ENCODE measurements around the gene MCM7.
A peak's percentile ranks its signal among the peaks of the same experiment; 100 is the strongest.

MCM7 gene

GRCh38 chr7:100122568-100122967 is 21.4 kb upstream of the MCM7 start:
- no peak for DNase-seq (ENCODE audit: low read depth)

DNA sequence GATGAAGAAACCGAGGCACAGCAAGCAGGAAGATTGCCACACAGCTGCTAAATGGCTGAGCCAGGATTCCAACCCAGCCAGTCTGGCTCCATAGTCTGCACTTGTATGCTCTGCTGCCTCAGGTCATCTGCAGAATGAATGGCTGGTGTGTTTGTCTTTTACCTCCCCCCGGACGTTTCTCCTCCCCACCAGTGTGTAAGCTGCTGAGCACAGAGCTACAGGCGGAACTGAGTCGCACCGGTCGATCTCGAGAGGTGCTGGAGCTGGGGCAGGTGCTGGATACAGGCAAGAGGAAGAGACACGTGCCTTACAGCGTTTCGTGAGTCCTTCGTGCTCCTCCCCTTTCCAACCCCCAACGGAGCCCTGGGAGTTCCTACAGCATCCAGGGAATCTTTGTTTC is 20.9 kb upstream of the MCM7 start:
- DNase-seq (ENCODE audit: low read depth): no peak

DNA sequence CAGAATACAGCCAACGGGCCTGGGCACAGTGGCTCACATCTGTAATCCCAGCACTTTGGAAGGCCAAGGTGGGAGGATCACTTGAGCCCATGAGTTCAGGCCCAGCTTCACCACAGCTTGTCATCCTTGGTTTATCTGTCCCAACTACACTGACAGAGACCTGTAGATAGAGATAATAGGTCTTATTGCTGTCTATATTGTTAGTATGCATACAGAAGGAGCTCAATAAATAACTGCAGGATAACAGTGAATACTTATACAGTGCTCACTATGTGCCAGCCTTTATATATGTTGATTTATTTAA is 19.5 kb upstream of the MCM7 start:
- DNase-seq (ENCODE audit: low read depth): no peak

GRCh38 chr7:100119970-100120732 is 19.0 kb upstream of the MCM7 start:
- DNase-seq (ENCODE audit: low read depth): peak; percentile 44

DNA sequence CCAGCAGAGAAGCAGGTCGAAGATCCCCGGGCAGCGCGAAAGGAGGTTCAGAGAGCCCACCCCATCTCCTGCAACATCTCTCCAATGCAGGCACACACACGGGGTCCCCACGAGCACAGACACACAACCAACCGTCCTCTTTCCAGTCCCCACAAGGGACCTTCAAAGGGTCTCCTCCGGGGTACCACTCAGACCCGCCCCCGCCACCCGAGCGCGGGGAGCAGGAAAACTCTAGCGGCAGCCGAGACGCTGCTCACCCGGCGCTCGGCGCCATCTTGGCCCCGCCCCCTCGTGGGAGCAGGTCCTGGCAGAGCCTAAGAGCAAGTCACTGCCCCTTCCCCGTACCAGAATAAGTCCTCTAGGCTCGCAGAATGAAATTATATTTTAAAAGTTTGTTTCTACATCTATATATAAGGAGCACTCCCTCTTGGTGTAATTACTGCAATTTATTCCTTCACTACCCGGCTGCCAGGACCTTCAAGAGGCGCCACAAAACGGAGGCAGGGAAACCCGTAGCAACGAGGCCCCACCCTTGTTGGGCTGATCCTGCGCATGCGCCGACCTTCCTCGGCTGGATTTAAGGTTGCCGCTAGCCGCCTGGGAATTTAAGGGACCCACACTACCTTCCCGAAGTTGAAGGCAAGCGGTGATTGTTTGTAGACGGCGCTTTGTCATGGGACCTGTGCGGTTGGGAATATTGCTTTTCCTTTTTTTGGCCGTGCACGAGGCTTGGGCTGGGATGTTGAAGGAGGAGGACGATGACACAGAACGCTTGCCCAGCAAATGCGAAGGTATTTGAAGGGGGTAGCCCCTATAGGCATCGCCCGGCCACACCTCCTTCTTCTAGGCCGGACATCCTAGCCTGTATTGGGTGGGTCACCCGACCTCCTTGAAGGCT is 18.1 kb upstream of the MCM7 start, which contains the start of the genes CNPY4 and TAF6:
Gene CNPY4 (plus strand): TSS at position 563 of the 898 bp plus-strand sequence. CDS start 111 bp downstream, at position 674.
Gene TAF6 (minus strand): TSS at position 287 of the 898 bp plus-strand sequence. CDS start 5,149 bp downstream, outside the sequence.
- DNase-seq (ENCODE audit: low read depth): peak; percentile 94

DNA sequence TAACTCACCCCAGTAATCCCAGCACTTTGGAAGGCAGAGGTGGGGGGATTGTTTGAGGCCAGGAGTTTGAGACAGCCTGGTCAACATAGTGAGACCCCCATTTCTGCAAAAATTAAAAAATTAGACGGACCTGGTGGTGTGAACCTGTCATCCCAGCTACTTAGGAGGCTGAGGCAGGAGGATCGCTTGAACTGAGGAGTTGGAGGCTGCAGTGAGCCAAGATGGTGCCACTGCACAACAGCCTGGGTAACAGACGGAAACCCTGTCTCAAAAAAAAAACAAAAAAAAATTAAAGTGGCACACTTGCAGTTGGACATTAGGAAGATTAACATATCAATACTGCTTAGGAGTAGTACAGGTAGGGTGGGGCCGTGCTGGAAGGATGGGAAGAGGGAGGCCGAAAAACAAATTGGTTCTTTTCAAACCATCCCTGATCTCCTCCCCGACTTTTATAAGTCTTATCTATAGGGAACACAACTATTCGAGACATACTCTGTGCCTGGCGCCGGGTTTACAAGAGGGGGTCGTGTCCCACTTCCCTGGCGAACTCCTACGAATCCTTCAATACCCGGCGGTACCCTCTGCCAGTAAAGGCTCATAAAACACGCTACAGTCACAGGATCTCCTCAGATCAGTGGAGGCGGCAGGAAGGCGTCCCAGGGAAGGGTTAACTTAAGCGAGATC is 17.3 kb upstream of the MCM7 start:
- DNase-seq (ENCODE audit: low read depth): no peak

- DNase-seq (ENCODE audit: low read depth): no peak
Measured at GRCh38 chr7:100115026-100115425, 13.8 kb upstream of the MCM7 start.

GRCh38 chr7:100111914-100112313 is 10.7 kb upstream of the MCM7 start:
- DNase-seq (ENCODE audit: low read depth): no peak

DNA sequence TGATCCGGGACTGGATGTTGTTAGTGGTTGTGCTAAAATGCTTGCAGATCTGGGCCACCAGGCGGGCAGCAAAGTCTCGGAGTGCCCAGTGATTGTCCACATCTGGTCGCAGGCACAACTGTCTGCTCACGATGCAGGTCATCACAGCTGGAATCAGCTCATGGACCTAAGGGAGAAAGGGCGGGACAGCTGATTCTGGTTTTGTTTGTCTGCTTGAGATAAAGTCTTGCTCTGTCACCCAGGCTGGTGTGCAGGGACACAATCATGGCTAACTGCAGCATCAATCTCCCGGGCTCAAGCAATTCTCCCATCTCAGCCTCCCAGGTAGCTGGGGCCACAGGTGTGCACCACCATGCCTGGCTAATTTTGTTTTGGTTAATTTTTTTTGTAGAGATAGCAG is 10.0 kb upstream of the MCM7 start:
- no peak for DNase-seq (ENCODE audit: low read depth)

DNA sequence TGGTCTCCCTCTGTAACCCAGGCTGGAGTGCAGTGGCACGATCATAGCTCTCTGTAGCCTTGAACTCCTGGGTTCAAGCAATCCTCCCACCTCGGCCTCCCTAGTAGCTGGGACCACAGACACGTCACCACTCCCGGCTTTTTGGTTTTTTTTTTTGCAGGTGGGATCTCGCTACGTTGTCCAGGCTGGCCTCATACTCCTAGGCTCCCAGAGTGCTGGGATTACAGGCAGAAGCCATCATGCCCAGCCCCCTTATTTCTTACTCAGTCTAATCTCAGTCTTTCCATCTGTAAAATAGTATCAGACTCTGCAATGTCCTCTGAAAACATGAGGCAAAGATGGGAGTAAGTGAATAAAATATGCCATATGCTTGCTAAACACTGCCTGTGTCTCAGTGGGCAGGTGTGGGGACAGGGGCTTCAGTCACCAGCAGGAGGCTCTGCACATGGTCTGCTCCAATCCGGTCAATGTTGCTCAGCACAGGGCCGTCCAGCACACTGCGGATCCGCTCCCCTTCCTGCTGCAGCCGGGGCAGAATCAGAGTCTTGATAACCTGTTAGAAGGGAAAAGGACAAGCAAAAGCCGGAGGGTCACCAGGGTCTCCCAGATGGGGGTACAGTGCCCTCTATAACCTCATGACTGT is 8.4 kb upstream of the MCM7 start:
- DNase-seq (ENCODE audit: low read depth): no peak

DNA sequence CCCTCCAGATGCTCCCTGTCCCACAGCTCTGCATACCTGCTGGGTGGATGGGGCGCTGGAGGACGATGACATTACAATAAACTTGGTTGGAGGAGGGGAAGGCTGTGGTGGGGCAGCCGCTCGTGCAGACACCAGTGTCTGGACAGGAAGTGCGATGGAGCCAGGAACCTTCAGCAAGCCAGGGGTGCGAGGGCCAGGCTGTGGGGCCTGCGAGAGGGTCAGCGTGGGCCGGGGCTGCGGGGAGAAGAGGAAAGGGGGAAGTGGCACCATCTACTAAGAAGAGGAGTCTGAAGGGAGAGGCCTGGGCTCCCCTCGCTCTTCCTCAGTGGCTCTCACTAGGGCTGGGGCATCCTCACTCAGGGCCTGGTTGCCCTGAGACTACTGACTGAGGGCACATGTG is 6.7 kb upstream of the MCM7 start:
- DNase-seq (ENCODE audit: low read depth): no peak

DNA sequence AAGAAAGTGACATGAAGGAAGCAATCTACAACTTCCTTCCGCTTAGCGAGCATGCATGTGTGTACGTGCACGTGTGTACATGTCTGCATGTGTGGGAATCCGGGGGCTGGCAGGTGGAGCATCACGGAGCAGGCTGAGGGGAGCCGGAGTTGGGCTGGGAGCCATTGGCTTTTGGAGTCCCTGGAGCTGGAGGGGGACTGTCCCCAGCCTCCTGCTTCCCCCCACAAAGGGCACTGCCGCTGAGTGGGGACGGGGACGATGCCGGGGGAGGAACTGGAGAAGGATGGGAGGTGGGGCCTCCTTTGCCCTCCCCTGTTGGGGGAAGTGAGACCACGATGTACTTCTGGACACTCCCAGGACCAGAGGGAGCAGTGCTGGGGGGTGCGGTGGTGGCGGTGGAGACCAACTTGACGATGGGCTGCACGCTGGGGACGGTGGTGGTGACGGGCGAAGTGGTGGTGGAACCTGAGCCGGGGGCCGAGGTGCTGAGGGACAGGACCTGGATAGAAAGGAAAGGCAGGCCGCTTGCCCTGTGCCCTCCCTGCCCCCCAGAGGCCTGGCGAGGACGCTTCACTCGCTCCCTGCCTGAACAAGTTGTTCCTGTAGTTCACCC is 6.0 kb upstream of the MCM7 start:
- DNase-seq (ENCODE audit: low read depth): no peak

DNA sequence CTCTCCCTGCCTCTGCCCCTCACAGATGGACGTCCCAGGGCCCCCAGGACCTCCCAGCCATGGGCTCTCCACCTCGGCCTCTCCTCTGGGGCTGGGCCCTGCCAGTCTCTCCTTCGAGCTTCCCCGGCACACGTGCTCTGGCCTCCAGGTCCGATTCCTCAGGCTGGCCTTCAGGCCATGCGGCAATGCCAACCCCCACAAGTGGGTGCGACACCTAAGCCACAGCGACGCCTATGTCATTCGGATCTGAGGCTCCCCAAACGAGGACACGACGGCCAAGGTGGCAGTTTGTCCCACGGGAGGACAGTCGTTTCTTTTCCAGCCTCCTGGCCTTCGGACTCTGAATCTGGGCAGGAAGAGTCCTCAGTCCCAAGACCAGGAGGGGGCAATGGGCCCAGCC is 5.4 kb upstream of the MCM7 start:
- DNase-seq (ENCODE audit: low read depth): no peak

DNA sequence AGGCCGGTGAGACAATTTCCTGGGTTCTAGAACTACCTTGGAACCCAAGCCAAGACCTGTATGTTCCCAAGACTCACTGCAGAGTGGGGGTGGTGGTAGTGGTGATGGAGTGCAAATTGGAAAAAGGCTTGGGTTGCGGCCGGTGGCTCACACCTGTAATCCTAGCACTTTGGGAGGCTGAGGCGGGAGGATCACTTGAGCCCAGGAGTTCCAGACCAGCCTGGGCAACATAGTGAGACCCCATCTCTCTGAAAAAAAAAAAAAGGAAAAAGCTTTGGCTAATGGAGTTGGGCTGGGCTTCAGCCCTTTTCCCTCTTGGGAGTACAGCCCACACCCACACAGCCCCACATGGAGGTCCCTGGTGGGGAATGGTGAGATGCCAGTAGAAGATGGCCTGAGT is 4.3 kb upstream of the MCM7 start:
- no peak for DNase-seq (ENCODE audit: low read depth)

DNA sequence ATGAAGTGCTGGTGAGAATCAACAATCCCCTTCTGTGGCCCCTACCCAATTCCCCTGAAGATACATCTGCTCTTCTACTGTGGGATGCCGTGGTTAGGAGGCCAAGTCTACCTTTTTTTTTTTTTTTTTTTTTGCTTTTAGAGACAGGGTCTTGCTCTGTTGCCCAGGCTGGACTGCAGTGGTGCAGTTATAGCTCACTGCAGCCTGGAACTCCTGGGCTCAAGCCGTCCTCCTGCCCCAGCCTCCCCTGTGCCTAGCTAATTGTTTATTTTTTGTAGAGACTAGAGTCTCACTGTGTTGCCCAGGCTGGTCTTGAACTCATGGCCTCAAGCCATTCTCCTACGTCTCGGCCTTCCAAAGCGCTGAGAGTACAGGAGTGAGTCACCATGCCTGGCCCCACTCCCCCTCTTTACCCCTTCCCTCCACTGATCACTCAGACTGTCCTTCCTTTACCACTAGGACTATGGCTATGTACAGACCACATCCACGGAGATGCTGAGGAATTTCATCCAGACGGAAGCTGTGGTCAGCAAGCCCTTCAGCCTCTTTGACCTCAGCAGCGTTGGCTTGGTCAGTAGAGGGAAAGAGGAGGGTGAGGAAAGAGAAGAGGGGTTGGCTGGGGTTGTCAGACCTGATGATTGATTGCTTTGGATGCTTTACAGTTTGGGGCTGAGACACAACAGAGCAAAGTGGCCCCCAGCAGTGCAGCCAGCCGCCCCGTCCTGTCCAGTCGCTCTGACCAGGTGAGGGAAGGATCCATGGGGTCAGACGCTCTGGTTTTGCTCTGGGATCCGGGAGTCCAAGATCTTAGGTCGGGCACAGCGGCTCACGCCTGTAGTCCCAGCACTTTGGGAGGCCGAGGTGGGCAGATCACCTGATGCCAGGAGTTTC is 2.0 kb upstream of the MCM7 start:
- no peak for DNase-seq (ENCODE audit: low read depth)

GRCh38 chr7:100100420-100101015 is 679 bp downstream of the MCM7 start:
- peak; percentile 70 for DNase-seq (ENCODE audit: low read depth)

DNA sequence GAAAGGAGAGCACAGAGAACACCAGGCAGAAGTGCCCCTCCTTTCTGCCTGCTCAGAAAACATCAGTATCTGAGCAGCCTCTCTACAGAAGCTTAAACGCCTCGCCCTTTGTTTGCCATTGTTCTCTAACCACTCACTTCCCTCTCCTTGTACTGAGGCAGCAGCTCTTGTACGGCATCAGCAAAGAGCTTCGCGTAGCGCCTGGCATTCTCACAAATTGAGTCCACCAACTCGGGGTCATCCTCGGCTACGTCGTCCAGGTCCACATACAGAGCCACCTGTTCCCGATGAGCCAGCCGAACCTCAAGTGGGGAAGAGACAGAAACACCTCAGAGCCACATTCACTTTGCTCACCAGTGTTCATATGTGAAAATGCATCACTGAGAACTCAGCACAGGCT is 1.7 kb downstream of the MCM7 start:
- no peak for DNase-seq (ENCODE audit: low read depth)

- no peak for DNase-seq (ENCODE audit: low read depth)
Measured at GRCh38 chr7:100098913-100099312, 2.3 kb downstream of the MCM7 start.

DNA sequence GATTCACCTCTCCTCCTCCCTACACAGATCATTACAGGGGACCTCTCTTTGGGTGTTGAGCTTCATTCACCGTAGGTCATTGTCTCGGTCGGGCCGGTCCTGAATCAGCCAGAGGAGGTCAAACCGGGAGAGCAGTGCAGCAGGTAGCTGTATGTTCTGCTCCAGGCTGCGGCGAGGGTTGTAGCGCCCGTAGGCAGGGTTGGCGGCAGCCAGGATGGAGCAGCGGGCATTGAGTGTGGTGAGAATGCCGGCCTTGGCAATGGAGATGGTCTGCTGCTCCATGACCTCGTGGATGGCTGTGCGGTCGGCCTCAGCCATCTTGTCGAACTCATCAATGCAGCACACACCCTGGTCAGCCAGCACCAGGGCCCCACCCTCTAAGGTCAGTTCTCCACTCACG is 5.5 kb downstream of the MCM7 start:
- DNase-seq (ENCODE audit: low read depth): no peak

DNA sequence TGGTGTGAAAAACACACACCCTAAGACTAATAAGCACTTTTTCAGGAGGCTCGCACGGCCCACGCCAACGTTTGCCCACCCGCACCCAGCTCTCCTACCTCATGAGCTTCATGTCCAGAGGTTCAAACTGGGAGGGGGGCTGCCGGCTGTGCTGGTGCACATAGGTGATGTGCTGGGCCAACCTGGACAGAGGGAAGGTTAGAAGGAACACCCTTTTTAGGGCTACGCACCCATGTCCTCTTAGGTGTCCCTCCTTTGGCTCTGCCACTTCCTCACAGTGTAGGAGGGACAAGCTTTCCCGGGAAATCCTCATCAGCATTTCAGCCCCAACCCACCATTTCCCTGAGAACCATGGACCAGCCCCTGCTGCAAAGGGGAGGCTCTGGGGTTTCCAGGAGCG is 5.9 kb downstream of the MCM7 start:
- no peak for DNase-seq (ENCODE audit: low read depth)
